Measurements from ENCODE around the gene TMEM91. TPM values are rescaled to one million over a fixed set of nuclear protein-coding genes. Genes with fewer than 3 reads are reported as not detected.
"Not testable (repeated sequence)": the region's sequence is repeated elsewhere in the genome, so short reads cannot be mapped to it uniquely, and the experiment has no call there.

TMEM91 gene
- total RNA-seq, 1 experiment from 2014 or later: 1.7 TPM

DNA sequence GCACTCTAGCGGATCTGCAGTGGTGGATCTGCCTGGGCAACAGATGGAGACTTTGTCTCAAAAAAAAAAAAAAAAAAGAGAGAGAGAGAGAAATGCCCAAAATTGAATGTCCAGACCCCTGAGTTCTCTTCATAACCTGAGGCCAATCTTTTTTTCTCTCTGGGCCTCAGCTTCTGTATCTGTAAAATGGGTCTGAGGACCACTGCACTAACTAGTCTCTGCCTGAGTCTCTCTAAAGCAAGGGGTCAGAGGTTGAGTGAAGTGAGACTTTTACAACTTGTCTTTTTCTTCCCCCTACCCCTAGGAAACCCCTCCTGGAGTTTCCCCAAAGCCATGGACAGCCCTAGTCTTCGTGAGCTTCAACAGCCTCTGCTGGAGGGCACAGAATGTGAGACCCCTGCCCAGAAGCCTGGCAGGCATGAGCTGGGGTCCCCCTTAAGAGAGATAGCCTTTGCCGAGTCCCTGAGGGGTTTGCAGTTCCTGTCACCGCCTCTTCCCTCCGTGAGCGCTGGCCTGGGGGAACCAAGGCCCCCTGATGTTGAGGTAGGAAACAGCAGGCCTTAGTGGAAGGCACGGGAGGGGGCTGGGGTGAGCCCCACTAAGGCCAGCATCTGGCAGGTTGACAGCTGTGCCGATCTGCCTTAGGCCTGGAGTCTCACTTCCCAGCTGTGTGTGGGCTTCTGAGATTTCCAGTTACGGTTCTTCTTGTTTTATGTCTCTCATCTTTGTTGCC, 1.8 kb downstream of the TMEM91 start:
- no peak for DNase-seq (ENCODE audit: low read depth)

DNA sequence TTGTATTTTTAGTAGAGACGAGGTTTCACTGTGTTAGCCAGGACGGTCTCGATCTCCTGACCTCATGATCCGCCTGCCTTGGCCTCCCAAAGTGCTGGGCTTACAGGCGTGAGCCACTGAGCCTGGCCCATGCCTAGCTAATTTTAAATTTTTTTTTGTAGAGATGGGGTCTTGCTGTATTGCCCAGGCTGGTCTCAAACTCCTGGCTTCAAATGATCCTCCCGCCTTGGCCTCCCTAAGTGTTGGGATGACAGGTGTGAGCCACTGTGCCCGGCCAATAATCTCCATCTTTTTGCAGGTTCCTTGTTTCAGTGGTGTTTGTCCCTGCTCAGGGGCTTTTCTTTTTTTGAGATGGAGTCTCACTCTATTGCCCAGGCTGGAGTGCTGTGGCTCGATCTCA, 5.2 kb downstream of the TMEM91 start:
- DNase-seq (ENCODE audit: low read depth): not testable (repeated sequence)

DNA sequence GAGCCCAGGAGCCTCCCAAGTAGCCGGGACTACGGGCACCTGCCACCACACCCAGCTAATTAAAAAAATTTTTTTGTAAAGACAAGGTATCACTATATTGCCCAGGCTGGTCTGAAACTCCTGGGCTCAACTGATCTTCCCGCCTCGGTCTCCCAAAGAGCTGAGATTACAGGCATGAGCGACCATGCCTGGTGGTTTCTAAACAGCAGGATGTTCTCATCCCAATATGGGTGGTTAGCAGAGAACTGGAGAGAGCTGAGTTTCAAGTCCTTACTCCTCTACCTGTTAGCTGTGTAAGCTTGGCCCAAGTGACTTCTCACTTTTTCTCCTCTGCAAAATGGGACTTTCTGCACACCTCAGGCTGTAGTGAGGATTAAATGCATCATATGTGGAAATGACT, 8.0 kb downstream of the TMEM91 start:
- DNase-seq (ENCODE audit: low read depth): no peak

DNA sequence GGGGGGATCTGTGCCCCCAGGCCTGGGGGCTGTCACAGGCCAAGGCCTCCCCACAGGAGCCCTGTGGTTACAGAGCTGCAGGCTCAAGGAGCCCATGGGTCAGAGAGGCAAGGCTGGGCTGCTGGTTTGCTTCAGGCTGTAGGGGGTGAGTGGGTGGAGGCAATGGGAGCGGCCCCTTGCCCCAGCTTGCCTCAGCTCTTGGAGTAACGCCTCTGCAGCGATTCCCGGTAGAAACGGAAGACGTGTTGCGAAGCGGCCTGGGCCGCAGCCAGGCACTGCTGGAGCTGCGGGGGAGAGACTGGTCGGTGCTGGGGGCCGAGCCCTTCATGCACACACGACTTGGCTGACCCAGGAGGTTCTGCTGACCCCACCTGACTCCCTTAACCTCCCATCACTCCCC, 10.1 kb downstream of the TMEM91 start:
- DNase-seq (ENCODE audit: low read depth): no peak

DNA sequence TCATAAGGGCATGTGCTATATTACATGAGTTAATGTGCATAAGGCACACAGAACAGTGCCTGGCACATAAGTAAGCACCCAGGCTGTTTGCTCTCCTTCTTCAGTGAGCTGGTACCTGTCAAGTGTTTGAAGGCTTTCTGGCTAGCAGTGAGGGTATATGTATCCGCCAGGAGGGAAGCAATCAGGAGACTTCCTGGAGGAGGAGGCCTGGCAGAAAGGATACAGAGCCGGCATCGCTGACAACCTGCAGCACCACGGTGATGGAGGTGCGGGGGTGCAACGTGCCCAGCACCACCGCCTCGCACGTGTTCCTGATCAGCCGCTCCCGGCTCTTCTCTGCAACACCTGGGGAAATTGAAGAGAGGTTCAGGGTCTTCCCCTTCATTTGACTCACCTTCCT, 15.3 kb downstream of the TMEM91 start:
- no peak for DNase-seq (ENCODE audit: low read depth)

DNA sequence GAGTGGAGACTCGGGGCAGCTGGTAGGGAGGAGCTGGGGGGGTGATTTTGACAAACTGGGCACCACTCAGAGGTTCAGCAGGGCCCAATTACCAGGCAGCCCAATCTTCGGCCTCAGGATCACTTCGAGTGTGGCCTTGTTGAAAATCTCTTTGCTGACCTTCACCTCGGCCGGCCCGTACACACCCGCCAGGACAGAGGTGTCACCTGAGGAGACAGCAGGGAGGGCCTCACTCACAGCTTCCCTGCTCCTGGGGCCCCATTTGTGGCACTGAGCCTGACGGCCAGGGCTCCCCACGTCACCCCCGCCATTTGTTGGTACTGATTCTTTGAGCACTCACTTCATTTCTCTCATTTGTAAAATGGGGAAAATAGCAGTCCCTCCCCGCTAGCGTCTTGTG, 16.4 kb downstream of the TMEM91 start:
- no peak for DNase-seq (ENCODE audit: low read depth)

DNA sequence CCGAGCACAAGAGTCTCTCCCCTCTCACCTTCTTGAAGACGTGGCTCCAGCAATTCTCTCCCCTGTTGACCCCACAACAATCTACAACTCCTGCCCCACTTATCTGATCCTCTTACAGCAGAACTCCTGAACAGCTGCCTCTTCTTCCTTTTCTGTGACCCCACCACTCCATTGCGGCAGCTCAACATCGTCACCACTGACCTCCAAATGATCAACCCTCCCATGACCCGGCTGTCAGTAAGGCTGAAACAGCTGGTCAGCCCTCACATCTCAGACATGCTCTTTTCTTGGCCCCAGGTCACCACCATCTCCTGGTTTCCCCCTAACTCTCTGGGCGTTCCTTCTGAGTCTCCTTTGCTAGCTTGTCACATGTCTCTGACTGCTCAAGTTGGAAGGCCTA, 19.0 kb downstream of the TMEM91 start:
- no peak for DNase-seq (ENCODE audit: low read depth)

DNA sequence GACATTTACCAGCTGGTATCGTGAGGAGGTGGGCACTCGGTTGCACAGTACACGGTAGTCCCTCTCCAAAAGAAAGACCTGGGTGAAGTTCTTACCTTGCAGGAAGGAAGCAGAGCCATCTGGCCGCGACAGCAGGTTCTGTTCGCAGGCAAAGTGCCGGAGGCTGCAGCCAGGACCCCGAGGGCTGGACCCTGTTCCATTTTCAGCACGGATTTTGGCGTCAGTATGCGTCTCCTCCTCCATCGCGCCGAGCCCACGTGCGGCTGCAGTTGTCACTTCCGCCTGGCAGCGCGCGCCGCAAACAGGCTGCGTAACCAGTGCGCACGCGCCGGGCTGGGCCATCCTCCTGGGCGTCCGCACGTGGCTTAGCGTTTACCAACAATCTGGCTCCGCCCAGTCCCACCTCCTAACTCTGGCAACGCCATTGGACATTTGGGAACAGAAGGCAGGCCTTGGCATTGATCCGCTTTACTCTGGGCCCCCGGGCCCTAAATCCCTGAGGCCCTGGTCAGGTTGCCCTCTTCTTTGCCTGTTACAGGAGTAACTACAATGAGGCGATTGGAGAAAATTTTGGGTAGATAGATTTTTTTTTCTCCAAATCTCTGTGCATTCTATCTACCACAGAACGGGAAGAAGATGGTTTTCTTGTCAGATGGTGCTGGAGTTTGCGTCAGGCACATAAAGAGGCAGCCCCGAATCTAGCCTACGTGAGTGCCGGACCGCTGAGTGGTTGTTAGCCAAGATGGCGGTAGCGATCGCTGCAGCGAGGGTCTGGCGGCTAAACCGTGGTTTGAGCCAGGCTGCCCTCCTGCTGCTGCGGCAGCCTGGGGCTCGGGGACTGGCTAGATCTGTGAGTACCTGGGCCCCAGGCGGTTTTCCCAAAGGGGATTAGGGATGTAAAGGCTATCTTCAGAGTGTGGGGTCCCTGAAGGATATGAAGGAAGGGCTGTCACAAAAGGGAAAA, 21.0 kb downstream of the TMEM91 start, which contains the start of the genes BCKDHA and EXOSC5:
BCKDHA (plus strand) TSS at position 733 of the 964 bp plus-strand sequence; CDS start at position 743, 10 bp downstream.
EXOSC5 (minus strand) TSS at position 274 of the 964 bp plus-strand sequence; CDS start at position 243, 31 bp downstream.
- DNase-seq (ENCODE audit: low read depth): peak; percentile 100

DNA sequence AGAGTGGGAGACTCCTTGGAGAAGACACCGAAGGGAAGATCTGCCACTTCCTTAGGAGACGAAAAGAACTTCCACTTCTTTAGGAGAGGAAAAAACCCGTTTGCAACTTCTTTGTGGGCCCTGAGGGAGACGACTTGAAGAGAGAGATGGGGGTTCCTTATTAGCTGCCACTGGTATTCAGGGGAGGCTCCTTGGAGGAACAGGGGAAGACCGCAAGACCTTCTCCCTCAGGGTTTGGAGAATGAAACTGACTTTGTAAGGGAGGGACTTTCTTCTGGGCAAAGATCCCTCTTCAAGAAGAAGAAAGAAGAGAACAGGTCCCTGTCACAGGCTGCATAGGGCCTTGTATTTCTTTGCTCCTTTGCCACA, 21.7 kb downstream of the TMEM91 start:
- no peak for DNase-seq (ENCODE audit: low read depth)

DNA sequence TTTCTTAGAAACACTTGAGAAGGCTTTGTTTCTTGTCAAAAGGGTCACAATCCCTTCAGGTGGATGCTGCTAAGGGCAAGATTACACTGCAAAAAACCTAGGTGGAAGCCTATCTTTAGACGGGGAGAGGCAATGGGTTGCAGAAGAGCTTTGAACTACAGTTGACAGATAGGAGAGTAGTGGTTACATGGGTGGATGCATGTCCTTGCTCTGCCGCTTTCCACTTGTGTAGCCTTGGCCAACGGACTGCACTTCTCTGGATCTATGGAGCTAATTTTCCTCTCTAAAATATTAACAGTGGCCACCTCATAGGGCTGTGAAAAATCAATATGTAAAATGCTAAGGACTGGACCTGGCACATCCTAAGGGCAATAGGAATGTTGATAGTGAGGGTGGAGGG, 22.3 kb downstream of the TMEM91 start:
- no peak for DNase-seq (ENCODE audit: low read depth)

DNA sequence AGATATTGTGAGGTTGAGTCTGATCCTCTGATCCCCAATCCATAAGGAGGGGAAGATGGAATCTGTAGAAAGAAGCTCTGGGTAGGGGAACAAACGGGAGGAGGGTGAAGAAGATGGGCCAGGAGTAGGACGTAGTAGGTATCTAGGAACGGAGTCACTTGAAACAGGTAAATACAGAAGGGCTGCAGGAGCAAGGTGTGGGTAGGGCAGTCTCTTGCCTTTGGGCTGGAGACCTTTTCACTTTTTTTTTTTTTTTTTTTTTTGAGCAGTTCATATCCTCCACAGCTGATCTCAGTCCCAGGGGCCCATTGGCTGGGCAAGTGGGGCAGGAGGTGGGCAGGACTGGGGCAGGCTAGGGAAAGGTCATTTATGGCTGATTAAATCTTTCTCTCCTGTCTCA, 22.8 kb downstream of the TMEM91 start:
- no peak for DNase-seq (ENCODE audit: low read depth)

DNA sequence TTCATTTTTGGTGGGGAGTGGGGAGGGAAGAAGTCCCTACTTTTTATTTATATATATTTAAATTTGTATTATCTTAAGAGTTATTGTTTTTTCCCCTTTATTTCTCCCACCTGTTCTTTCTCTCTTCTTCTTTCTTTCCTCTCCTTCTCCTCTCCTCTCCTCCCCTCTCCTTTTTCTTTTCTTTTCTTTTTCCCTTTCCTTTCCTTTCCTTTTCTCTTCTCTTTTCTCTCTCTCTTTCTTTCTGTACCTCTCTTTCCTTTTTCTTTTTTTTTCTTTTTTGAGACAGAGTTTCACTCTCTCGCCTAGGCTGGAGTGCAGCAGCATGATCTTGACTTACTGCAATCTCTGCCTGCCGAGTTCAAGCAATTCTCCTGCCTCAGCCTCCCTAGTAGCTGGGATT, 23.2 kb downstream of the TMEM91 start:
- DNase-seq (ENCODE audit: low read depth): no peak

DNA sequence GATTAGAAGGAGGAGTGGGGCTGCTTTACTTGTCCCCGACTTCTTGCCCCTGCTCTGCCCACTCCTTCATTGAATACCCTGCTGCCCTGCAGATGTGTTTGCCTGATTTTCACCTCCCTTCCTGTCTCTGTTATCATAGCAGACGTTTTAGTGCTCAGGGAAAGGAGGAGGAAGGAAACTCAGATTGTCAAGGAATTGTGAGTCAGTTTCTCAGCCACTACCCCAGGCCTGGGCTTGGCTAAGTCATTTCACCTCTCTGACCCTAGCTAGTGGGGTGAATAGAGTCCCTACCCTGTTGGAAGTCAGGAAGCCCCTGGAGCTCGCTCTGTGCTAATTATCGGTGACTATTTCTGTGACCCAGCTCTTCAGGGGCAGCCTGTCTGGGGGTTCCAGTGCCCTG, 25.1 kb downstream of the TMEM91 start:
- DNase-seq (ENCODE audit: low read depth): no peak

DNA sequence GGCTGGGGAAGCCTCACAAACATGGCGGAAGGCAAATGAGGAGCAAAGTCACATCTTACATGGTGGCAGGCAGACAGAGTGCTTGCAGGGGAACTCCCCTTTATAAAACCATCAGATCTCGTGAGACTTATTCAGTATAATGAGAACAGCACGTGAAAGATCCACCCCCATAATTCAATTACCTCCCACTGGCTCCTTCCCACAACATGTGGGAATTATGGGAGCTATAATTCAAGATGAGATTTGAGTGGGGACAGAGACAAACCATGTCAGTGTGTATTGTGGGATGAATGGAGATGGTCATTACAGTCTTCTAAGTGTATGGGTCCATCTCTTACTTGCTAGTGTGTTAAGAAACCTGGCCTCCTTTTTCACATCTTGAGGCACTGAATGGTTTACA, 25.7 kb downstream of the TMEM91 start:
- DNase-seq (ENCODE audit: low read depth): no peak

DNA sequence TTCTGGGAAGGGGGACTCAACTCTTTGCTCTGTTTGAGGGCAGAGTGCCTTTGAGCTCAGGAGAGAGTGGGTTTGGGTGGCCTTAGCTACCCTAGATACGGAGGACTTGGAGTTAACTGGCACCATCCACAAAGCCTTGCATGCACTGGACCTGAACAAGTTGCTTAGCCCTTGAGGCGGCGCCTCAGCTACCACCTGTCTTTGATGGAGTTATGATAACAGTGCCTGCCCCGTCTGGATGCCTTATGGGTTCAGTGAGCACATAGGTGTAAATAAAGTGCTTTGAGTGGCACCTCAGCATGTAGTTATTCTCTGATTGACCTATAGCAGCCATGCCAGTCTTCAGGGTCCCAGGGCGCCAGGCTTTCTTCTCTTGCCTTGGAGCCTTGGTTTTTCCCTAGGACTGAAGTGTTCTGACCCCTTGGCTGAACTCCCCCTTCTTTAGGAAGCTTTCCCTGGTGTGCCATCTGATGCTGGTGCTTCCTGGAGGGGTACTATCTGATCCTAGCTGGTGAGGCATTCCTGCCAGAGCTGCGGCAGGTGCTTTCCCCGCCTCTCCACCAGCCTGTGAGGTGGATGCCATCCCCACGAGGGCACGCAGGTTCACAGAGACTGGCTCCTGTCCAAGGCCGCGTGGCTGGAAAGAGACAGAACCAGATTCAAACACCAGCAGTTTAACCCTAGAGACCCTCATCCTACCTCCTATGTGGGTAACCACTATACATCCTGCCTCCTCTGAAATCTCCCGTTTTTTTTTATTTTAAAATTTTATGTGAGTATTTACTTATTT, 27.0 kb downstream of the TMEM91 start:
- no peak for DNase-seq (ENCODE audit: low read depth)

DNA sequence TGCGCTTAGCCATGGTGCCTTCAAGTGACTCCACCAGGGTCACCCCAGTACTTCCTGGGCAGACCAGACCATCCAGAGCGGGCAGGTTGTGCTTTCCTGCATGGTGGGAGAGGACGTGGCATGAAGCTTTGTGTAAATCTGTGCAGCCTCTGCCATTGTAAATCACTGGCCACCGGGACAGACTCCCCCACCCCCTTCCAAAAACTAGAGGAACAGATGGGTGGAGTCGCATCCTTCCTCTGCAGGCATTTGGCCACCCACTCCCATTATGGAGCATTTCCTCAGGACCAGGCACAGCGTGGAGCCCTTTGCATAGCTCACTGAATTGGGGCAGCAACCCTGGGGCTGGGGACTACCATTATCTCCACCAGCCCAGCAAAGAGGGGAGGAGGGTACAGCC, 29.4 kb downstream of the TMEM91 start:
- no peak for DNase-seq (ENCODE audit: low read depth)

DNA sequence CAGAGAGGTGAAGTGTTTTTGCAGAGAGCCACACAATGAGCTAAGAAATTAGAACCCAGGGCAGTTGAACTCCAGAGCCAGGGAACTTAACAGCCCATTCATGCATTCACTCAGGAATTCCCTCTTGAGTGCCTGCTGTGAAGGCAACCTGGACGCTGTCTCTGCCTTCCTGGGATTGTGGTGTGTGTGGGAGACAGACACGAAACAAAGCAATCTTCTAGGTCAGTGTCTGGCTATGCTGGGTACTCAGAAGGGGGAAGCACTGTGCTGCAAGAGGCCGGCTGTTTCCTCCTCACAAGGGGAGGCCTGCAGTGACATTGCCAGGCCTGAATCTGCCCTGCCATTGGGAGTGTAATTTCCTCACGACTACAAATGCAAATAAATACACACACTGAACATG, 30.9 kb downstream of the TMEM91 start:
- DNase-seq (ENCODE audit: low read depth): no peak

DNA sequence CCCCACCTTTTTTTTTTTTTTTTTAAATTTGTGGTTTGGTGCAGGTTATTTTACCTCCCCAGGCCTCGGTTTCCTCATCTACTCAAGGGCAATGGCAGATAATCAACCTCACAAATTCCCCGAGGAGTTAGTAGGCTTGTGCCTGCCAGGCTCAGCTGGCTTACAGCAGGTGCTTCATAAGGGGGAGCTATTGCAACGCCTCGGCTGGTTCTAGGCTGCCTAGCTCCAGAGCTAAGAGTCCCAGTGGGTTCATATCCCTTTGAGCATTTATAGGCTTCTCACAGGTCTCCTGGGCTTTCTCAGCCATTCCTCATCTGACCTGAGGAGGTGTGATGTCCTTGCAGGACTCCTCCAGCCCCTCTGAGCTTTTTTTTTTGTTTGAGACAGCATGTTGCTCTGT, 31.9 kb downstream of the TMEM91 start:
- no peak for DNase-seq (ENCODE audit: low read depth)

DNA sequence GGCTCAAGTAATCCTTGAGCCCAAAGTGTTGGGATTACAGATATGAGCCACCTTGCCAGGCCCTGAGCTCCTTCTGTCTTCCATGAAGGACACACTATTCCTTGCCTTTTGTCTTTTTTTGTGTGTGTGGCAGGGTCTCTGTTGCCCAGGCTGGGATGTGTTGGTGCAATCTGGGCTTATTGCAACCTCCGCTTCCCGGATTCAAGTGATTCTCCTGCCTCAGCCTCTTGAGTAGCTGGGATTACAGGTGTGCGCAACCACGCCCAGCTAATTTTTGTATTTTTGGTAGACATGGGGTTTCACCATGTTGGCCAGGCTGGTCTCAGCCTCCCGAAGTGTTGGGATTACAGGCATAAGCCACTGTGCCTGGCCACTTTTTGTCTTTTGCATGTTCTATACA, 32.5 kb downstream of the TMEM91 start:
- DNase-seq (ENCODE audit: low read depth): not testable (repeated sequence)

DNA sequence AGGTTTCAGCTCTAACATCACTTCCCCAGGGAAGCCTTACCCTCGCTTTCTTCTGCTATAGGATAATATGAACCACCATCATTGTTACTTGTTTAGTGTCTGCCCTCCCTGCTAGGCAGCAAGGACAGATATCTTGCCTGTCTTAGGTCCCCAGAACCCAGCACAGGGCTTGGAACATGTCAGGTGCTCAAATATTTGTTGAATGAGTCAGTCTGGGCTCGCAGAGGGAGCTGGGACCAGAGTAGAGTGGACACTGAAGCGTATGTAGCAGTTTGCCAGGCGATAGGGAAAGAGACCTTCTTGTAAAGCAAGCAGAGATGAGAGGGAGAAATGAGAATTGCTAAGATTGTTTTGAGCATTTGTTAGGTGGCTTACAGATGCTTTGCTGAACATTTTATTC, 33.0 kb downstream of the TMEM91 start:
- peak; percentile 56 for DNase-seq (ENCODE audit: low read depth)

DNA sequence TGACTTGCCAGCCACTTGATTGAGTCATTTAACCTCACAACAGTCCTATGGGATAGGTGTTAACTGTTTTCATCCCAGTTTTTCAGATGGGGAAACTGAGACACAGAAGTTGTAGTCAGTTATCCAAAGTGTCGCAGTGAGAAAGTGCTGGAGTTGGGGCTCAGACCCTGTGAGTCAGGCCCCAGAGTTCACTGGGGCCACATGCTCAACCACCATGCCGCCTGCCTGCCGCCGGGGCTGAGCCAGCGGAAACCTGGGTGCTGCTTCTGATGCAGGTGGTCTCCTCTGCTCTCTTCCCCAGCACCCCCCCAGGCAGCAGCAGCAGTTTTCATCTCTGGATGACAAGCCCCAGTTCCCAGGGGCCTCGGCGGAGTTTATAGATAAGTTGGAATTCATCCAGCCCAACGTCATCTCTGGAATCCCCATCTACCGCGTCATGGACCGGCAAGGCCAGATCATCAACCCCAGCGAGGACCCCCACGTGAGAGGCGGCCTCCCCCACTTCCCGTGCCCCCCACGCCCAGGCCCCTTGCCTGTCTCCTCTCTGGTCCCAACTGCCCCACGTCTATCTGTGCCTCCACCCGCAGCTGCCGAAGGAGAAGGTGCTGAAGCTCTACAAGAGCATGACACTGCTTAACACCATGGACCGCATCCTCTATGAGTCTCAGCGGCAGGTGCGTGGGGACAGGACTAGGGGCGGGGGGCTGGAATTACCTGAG, 34.2 kb downstream of the TMEM91 start:
- DNase-seq (ENCODE audit: low read depth): no peak
